HepG2 (cell line): Measurements from ENCODE around the gene RNPEPL1. TPM values are rescaled to one million over a fixed set of nuclear protein-coding genes. Genes with fewer than 3 reads are reported as not detected.
A peak's percentile ranks its signal among the peaks of the same experiment; 100 is the strongest.

Experiments used
- AHDC1 ChIP-seq: sonication (generic); formaldehyde crosslinking; IDR thresholded peaks from 2 replicates; pipeline ENCODE4 v1.5.1; 2020; ENCODE audit warnings: mild to moderate bottlenecking, missing genetic modification reagents, borderline replicate concordance
- ARNT ChIP-seq: fragments of 450-650 bp; IDR thresholded peaks from 2 replicates; pipeline ENCODE4 v1.6.1; 2017
- CENPX ChIP-seq: sonication (generic); formaldehyde crosslinking; IDR thresholded peaks from 2 replicates; pipeline ENCODE4 v1.9.0; 2021; ENCODE audit warnings: mild to moderate bottlenecking, missing genetic modification reagents, moderate library complexity
- CERS6 ChIP-seq: sonication (generic); formaldehyde crosslinking; IDR thresholded peaks from 2 replicates; pipeline ENCODE4 v1.5.0; 2020; ENCODE audit warnings: missing genetic modification reagents
- GLMP ChIP-seq: sonication (generic); formaldehyde crosslinking; IDR thresholded peaks from 2 replicates; pipeline ENCODE4 v1.9.0; 2021; ENCODE audit warnings: missing genetic modification reagents, mild to moderate bottlenecking, borderline replicate concordance
- HCFC1 ChIP-seq: fragments of 150-350 bp; IDR thresholded peaks from 2 replicates; pipeline ENCODE4 v1.6.1; 2014; ENCODE audit warnings: low read depth, low read length
- KMT2A ChIP-seq: sonication (generic); formaldehyde crosslinking; IDR thresholded peaks from 2 replicates; pipeline ENCODE4 v1.4.0; 2020; ENCODE audit warnings: missing genetic modification reagents
- MNT ChIP-seq: fragments of 450-650 bp; IDR thresholded peaks from 2 replicates; pipeline ENCODE4 v1.6.1; 2016
- NAIF1 ChIP-seq: sonication (generic); formaldehyde crosslinking; IDR thresholded peaks from 2 replicates; pipeline ENCODE4 v1.5.0; 2020; ENCODE audit warnings: mild to moderate bottlenecking, missing genetic modification reagents, borderline replicate concordance
- STAG1 ChIP-seq: sonication (generic); formaldehyde crosslinking; IDR thresholded peaks from 2 replicates; pipeline ENCODE4 v1.4.0; 2020; ENCODE audit warnings: missing genetic modification reagents
- ZC3H13 ChIP-seq: sonication (generic); formaldehyde crosslinking; IDR thresholded peaks from 2 replicates; pipeline ENCODE4 v1.8.1; 2023; ENCODE audit warnings: mild to moderate bottlenecking, missing genetic modification reagents, moderate library complexity
- ZNF20 ChIP-seq: sonication (generic); formaldehyde crosslinking; IDR thresholded peaks from 2 replicates; pipeline ENCODE4 v1.4.0; 2020; ENCODE audit warnings: mild to moderate bottlenecking, moderate library complexity, missing genetic modification reagents
- ZNF225 ChIP-seq: sonication (generic); formaldehyde crosslinking; IDR thresholded peaks from 2 replicates; pipeline ENCODE4 v1.4.0; 2020; ENCODE audit warnings: mild to moderate bottlenecking, missing genetic modification reagents
- ZNF30 ChIP-seq: sonication (generic); formaldehyde crosslinking; IDR thresholded peaks from 2 replicates; pipeline ENCODE4 v1.5.0; 2020; ENCODE audit warnings: mild to moderate bottlenecking, missing genetic modification reagents
- ZNF44 ChIP-seq: sonication (generic); formaldehyde crosslinking; IDR thresholded peaks from 2 replicates; pipeline ENCODE4 v1.5.1; 2020; ENCODE audit warnings: mild to moderate bottlenecking, missing genetic modification reagents
- ZNF484 ChIP-seq: sonication (generic); formaldehyde crosslinking; IDR thresholded peaks from 2 replicates; pipeline ENCODE4 v1.5.1; 2020; ENCODE audit warnings: mild to moderate bottlenecking, low read depth, missing genetic modification reagents, borderline replicate concordance
- ZNF569 ChIP-seq: sonication (generic); formaldehyde crosslinking; IDR thresholded peaks from 2 replicates; pipeline ENCODE4 v1.5.0; 2020; ENCODE audit warnings: mild to moderate bottlenecking, missing genetic modification reagents, moderate library complexity, borderline replicate concordance
- ZNF598 ChIP-seq: sonication (generic); formaldehyde crosslinking; IDR thresholded peaks from 2 replicates; pipeline ENCODE4 v1.5.1; 2020; ENCODE audit warnings: mild to moderate bottlenecking, missing genetic modification reagents, borderline replicate concordance
- ZNF883 ChIP-seq: sonication (generic); formaldehyde crosslinking; IDR thresholded peaks from 2 replicates; pipeline ENCODE4 v1.5.1; 2020; ENCODE audit warnings: mild to moderate bottlenecking, missing genetic modification reagents; ENCODE audit errors: not compliant biosample characterization
- polyA plus RNA-seq, 8 experiments: library from polyadenylated mRNA; depleted of rRNA in 3 of 8; stranded (reverse) in 7 of 8; unstranded in 1 of 8; fragments of >200 nt; fragmentation: Illumina TruSeq in 4 of 8; extraction: Trizol in 4 of 8; gene quantifications; 2 replicates each; pipeline versions ENCODE4 v1.2.1 to v1.2.3, GENCODE V29; 2011 to 2016; ENCODE audit warnings: low read depth in 4 of 8, missing spikeins in 1 of 8, mixed read lengths in 1 of 8; ENCODE audit not compliant: insufficient read depth in 1 of 8
- total RNA-seq, 5 experiments: library from RNA; depleted of rRNA; stranded (reverse); fragments of >200 nt; fragmentation: Illumina TruSeq; extraction: Trizol; gene quantifications; 2 replicates each; pipeline ENCODE4 v1.2.3, GENCODE V29; 2016; ENCODE audit warnings: low read depth in 1 of 5

RNPEPL1 gene
- total and polyA plus RNA-seq, 2 of the 13 experiments (the other 11 are each of a cell fraction or from before 2014, with no cell fraction given): 13.0 to 18.0 TPM

- no peak for TF ChIP-seq ZNF484 (CRISPR knock-in tag)
- TF ChIP-seq CENPX (CRISPR knock-in tag): no peak
- no peak for TF ChIP-seq ARNT
- no peak for TF ChIP-seq GLMP (CRISPR knock-in tag)
- TF ChIP-seq STAG1 (CRISPR knock-in tag): no peak
- 0 out of 2 replicates have a peak, but pooled peaks have one; percentile 34 for TF ChIP-seq ZNF30 (CRISPR knock-in tag)
- TF ChIP-seq ZNF883: peak; percentile 60
- peak; percentile 83; the same call in 1 of the 2 replicates for TF ChIP-seq ZNF598 (CRISPR knock-in tag)
- no peak for TF ChIP-seq AHDC1 (CRISPR knock-in tag)
- no peak for TF ChIP-seq ZC3H13 (CRISPR knock-in tag)
- peak; percentile 23; the same call in 1 of the 2 replicates for TF ChIP-seq ZNF44 (CRISPR knock-in tag)
- TF ChIP-seq ZNF569 (CRISPR knock-in tag): 0 out of 2 replicates have a peak, but pooled peaks have one; percentile 13
- no peak for TF ChIP-seq KMT2A (CRISPR knock-in tag)
- 0 out of 2 replicates have a peak, but pooled peaks have one; percentile 21 for TF ChIP-seq ZNF20 (CRISPR knock-in tag)
- TF ChIP-seq CERS6 (CRISPR knock-in tag): no peak
- no peak for TF ChIP-seq HCFC1
- TF ChIP-seq MNT: no peak
- peak; percentile 56; the same call in 1 of the 2 replicates for TF ChIP-seq NAIF1 (CRISPR knock-in tag)
- TF ChIP-seq ZNF225 (CRISPR knock-in tag): no peak
These were observed 17.5 kb downstream of the RNPEPL1 start (continued) for GRCh38 chr2:240585681-240586197.
